ENCODE data around the gene EVL.
"Not testable (repeated sequence)": the region's sequence is repeated elsewhere in the genome, so short reads cannot be mapped to it uniquely, and the experiment has no call there.

Gene EVL

GRCh38 chr14:100065111-100065871 is at the start of gene EVL:
EVL (plus strand) TSS chr14:100065422; CDS start chr14:100065501, 79 bp downstream.
- DNase-seq, result no peak

- no peak for DNase-seq
Observed at GRCh38 chr14:100017553-100017952, 47.7 kb upstream of the EVL start.

GRCh38 chr14:100018054-100018453 is 47.2 kb upstream of the EVL start:
- no peak for DNase-seq

- no peak for DNase-seq
Observed at GRCh38 chr14:100018482-100018881, 46.7 kb upstream of the EVL start.

GRCh38 chr14:100019156-100019744 is 46.0 kb upstream of the EVL start:
- DNase-seq, result peak; percentile 44

- no peak for DNase-seq
Observed at GRCh38 chr14:100020629-100021028, 44.6 kb upstream of the EVL start.

GRCh38 chr14:100022772-100023451 is 42.3 kb upstream of the EVL start:
- peak; percentile 42 for DNase-seq

GRCh38 chr14:100025111-100025510 is 40.1 kb upstream of the EVL start:
- DNase-seq, result no peak

- DNase-seq, result no peak
Observed at GRCh38 chr14:100027771-100028490, 37.3 kb upstream of the EVL start.

GRCh38 chr14:100028990-100029677 is 36.1 kb upstream of the EVL start:
- DNase-seq, result no peak

- DNase-seq, result not testable (repeated sequence)
Observed at GRCh38 chr14:100030006-100030405, 35.2 kb upstream of the EVL start.

GRCh38 chr14:100030452-100031153 is 34.6 kb upstream of the EVL start:
- no peak for DNase-seq

- no peak for DNase-seq
Observed at GRCh38 chr14:100031506-100032281, 33.5 kb upstream of the EVL start.

GRCh38 chr14:100032738-100033137 is 32.5 kb upstream of the EVL start:
- DNase-seq, result no peak

GRCh38 chr14:100033347-100034075 is 31.7 kb upstream of the EVL start:
- no peak for DNase-seq

GRCh38 chr14:100034468-100034867 is 30.8 kb upstream of the EVL start:
- no peak for DNase-seq

- no peak for DNase-seq
Observed at GRCh38 chr14:100034961-100035500, 30.2 kb upstream of the EVL start.

- DNase-seq, result no peak
Observed at GRCh38 chr14:100035700-100036099, 29.5 kb upstream of the EVL start.

GRCh38 chr14:100037353-100037752 is 27.9 kb upstream of the EVL start:
- no peak for DNase-seq

- DNase-seq, result no peak
Observed at GRCh38 chr14:100038065-100038464, 27.2 kb upstream of the EVL start.

Data from NCI-H2171 (cell line).